ENCODE results near the gene AGPS.

AGPS gene

DNA sequence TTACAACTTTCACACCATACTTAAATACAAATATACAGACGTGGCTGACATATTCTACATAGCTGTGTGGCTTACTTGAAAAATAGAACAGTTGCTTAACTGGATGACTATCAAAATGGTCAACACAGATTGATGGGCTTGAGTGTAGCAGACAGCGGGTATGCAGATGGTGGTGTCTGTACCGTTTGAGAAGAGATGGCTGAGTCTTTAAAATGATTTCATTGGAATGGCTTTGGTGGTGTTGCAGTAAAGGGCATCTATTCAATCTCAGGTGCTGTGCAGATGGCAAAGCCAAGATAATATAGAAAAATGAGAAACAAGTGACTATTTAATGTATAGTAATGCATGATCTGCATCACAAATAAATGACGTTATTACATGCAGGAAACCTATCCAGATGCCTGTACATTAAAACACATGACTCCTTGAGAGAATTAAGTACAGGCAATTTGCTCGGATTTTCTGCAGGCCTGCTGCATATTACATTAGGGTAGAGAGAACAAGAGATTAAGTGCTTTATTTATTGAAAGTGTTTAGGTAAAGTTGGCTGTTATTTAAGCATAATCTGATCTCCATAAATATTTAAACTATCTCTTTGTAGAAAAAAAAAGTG lies 68.5 kb downstream of the AGPS start:
- peaks cover 5% of the 10 kb centered on the region for H3K36me3 ChIP-seq (ENCODE audit: insufficient read depth, low read length)

DNA sequence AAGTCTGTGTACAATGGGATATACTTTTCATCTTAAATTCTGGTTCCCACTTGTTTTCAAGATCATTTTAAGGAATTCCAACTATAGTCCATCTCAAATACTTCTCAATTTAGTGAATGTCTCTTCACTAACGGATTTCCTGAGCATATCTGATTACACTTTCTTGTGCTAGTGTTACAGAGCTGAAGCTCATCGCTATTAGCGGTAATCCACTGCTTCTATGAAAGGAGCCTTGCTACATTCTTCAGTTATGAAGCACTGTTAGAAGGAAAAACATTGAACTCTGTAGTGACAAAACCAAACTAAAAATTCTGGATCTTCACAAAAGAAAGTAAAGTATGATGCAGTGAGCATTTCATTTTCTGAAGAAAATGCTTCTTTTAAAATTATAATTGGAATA lies 72.0 kb downstream of the AGPS start:
- H3K36me3 ChIP-seq (ENCODE audit: insufficient read depth, low read length) = peaks cover 8% of the 10 kb centered on the region
- peaks cover 15% of the 10 kb centered on the region for H3K9me3 ChIP-seq (ENCODE audit: control insufficient read depth, insufficient read depth, low read length)
- no peaks in the 10 kb centered on the region for H3K4me1 ChIP-seq (ENCODE audit: insufficient read depth, low read length)

More for the DNA sequence above, 68.5 kb downstream of the AGPS start:
- H3K4me1 ChIP-seq (ENCODE audit: insufficient read depth, low read length) = no peaks in the 10 kb centered on the region
- H3K9me3 ChIP-seq (ENCODE audit: control insufficient read depth, insufficient read depth, low read length) = peaks cover 15% of the 10 kb centered on the region
- H3K9ac ChIP-seq (ENCODE audit: low read depth, low read length) = no peak overlapping the region

DNA sequence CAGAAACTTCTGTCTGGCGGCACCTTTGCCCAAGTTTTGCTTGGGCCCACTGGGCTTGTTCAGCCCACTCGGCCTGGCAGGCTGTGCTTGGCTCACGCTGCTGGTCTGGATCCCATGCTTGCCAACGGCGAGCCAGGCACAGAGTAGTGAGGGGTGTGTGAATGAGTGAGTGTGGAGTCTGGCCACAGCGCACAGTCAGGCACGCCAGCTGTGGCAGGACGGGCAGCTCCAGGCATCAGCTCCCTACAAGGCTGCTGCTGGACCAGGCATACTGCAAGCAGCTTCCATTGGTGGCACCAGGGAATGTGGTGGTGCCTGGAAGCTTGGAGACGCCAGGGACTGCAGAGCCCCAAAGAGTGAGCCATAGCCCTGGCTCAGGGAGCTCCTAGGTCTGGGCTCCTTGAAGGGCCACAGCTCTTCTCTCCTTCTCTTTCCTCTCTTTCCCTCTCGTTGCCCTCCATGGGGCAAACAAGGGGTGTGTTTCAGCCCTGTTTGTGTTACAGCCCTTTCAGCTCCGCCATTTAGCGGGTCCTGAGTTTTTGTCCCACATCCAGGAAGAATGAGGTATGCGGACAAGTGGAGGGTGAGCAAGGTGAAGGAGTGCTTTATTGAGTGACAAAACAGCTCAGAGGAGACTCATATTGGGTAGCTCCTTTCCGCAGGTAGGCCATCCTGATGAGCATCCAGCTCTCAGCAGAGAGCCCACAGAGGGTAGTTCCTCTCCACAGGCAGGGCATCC lies 73.0 kb downstream of the AGPS start:
- no peak overlapping the region for H3K9ac ChIP-seq (ENCODE audit: low read depth, low read length)
- no peaks in the 10 kb centered on the region for H3K4me1 ChIP-seq (ENCODE audit: insufficient read depth, low read length)
- peaks cover 19% of the 10 kb centered on the region for H3K9me3 ChIP-seq (ENCODE audit: control insufficient read depth, insufficient read depth, low read length)
- H3K36me3 ChIP-seq (ENCODE audit: insufficient read depth, low read length) = peaks cover 8% of the 10 kb centered on the region

More for the DNA sequence above, 72.0 kb downstream of the AGPS start:
- no peak overlapping the region for H3K9ac ChIP-seq (ENCODE audit: low read depth, low read length)

DNA sequence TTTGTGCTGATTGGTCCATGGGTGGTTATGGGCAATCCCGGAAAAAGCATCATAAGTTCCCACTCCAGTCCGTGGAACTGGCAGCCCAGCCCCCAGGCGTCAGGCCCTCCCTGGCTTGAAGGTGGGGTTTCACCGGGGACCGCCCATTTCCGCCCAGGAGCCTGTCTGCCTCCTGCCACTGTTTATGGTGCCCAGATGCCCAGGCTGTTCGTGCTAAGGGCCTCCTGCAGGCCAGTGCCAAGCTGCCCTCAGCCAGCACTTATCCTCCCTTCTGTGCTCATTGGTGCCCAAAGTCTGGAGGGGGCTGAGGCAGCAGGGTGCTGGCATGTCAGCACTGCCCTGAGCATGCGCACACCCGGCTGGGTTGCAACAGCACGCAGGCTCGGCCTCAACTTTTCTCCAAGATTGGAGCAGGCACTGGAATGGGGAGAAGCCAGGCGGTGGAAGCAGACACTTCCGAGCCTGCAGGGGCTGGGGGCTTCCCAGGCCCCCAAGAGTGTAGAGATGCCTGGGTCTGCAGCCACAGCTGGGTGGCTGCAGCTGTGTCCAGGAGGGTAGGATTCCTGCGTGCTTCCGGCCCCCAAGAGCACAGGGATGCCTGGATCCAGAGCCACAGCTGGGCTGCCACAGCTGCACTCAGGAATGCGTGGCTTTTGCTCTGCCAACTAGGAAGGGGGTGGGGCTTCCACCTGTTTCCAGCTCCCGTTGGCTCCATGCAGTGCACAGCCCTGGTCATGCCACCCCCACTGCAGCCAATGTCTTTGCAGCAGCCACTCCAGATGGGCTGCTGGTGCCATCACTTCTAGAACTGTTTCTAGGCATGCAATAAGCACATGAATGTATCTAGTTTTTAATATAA lies 74.0 kb downstream of the AGPS start:
- H3K36me3 ChIP-seq (ENCODE audit: insufficient read depth, low read length) = peaks cover 5% of the 10 kb centered on the region
- H3K4me1 ChIP-seq (ENCODE audit: insufficient read depth, low read length) = no peaks in the 10 kb centered on the region
- H3K9me3 ChIP-seq (ENCODE audit: control insufficient read depth, insufficient read depth, low read length) = peaks cover 22% of the 10 kb centered on the region
- H3K9ac ChIP-seq (ENCODE audit: low read depth, low read length) = no peak overlapping the region

DNA sequence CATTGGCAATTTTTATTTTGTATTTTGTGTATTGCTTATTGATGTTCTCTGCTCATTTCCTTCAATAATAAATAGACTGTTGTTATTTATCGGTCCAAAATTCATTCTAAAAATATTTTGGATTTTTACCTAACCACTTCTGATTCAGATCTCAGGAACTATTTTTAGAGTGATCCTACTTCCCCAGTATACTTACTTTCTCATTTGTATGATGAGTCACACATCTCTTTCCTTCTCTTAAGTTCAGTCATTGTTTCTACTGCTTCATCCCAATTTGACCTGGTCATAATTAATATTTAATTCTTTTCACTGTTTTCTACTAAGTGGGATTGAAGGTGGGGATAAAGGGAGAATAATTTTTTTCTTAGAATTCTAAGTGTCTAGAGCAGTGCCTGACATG lies 75.1 kb downstream of the AGPS start:
- H3K4me1 ChIP-seq (ENCODE audit: insufficient read depth, low read length) = no peaks in the 10 kb centered on the region
- H3K36me3 ChIP-seq (ENCODE audit: insufficient read depth, low read length) = peaks cover 5% of the 10 kb centered on the region
- peaks cover 22% of the 10 kb centered on the region for H3K9me3 ChIP-seq (ENCODE audit: control insufficient read depth, insufficient read depth, low read length)

DNA sequence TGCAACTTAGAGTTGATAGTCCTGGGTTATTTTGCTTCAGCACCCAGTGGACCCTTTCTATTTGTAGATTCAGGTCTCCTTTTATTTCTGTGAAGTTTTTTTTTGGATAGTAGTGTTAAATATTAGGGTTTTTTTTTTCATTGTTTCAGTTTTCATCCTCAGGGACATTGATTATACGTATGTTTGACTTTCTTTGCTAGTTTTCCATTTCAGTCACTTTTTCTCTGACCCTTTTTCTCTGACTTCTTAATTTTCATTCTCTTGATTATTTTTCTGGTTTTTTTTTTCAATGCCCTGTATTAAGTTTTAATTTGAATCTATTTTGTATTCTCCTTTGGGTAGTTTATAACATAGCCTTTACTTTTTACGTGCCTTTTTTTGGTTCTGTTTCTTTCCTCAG lies 79.4 kb downstream of the AGPS start:
- Histone ChIP-seq H3K9me3 (ENCODE audit: control insufficient read depth, insufficient read depth, low read length) (peaks cover 9% of the 10 kb centered on the region), H3K4me1 (ENCODE audit: insufficient read depth, low read length) (no peaks in the 10 kb centered on the region), H3K36me3 (ENCODE audit: insufficient read depth, low read length) (no peaks in the 10 kb centered on the region), H3K9ac (ENCODE audit: low read depth, low read length) (no peak overlapping the region)

More for the DNA sequence above, 75.1 kb downstream of the AGPS start:
- no peak overlapping the region for H3K9ac ChIP-seq (ENCODE audit: low read depth, low read length)

DNA sequence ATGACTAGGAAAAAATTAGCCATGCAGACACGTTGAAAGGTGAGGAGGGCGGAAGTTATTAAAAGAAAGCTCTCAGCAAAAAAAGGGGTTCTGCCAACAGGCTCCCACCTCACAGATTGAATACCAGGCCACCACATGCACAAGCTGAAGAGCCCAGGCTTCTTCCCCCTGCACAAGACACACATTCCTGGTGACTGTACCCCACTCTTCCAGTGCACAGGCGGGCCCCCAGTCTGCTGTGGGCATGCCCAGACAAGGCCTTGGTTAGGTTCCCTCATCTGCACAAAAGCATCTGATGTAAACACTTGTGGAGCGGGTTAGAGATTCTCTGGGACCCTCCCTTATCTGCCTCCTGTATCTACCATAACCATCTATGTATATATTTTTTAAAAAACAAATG lies 81.7 kb downstream of the AGPS start:
- H3K9me3 ChIP-seq (ENCODE audit: control insufficient read depth, insufficient read depth, low read length) = peaks cover 9% of the 10 kb centered on the region
- H3K4me1 ChIP-seq (ENCODE audit: insufficient read depth, low read length) = no peaks in the 10 kb centered on the region
- no peaks in the 10 kb centered on the region for H3K36me3 ChIP-seq (ENCODE audit: insufficient read depth, low read length)
- no peak overlapping the region for H3K9ac ChIP-seq (ENCODE audit: low read depth, low read length)

DNA sequence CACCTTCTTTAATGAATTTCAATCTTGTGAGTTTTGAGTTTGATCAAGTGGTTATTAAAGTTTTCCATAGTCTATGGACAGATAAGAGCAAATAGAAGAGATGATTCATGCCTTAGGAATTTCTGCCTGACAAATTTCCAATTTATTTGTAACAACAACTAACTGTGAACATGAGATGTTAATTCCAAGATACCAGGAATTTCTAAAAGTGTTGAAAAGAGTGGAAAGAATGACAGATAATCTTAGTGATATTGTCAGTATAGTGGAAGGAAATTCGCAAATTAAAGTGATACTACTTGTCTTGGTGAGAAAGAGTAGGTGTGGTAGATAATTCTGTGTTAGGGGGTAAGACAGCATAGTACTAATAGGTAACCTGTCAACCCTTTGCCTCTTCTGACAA lies 82.4 kb downstream of the AGPS start:
- H3K9ac ChIP-seq (ENCODE audit: low read depth, low read length) = no peak overlapping the region
- no peaks in the 10 kb centered on the region for H3K4me1 ChIP-seq (ENCODE audit: insufficient read depth, low read length)
- peaks cover 6% of the 10 kb centered on the region for H3K9me3 ChIP-seq (ENCODE audit: control insufficient read depth, insufficient read depth, low read length)
- no peaks in the 10 kb centered on the region for H3K36me3 ChIP-seq (ENCODE audit: insufficient read depth, low read length)

DNA sequence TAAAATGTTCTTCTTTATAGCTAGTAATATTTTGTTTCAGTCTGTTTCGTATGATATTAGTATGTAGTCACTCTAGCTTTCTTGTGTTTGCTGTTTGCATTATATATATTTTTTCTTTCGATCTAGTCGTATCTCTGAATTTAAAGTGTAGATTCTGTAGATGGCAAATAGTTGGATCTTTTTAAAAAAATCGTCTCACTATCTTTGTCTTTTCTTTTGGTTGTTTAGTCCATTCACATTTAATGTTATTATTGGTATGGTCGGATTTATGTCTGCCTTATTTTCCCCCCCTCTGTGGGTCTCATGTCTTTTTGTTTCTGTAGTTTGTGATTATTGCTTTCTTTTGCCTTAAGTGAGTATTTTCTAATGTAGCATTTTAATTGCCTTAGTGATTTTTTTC lies 84.3 kb downstream of the AGPS start:
- Histone ChIP-seq H3K9me3 (ENCODE audit: control insufficient read depth, insufficient read depth, low read length) (peaks cover under 1% of the 10 kb centered on the region), H3K9ac (ENCODE audit: low read depth, low read length) (no peak overlapping the region), H3K36me3 (ENCODE audit: insufficient read depth, low read length) (no peaks in the 10 kb centered on the region), H3K4me1 (ENCODE audit: insufficient read depth, low read length) (no peaks in the 10 kb centered on the region)

DNA sequence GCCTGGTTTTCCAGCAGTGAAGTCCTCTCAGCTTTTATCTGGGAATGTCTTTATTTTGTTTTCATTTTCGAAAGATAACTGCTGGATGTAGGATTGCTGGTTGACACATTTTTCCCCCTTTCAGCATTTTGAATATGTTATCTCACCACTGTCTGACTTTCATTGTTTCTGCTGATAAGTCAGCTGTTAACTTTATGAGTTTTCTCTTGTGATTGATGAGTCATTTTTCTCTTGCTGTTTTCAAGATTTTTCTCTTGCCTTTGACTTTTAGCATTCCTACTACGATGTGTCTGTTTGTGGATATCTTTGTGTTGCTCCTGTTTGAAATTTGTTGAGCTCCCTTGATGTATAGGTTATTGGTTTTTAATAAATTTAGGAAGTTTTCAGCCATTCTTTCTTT lies 85.5 kb downstream of the AGPS start:
- H3K4me1 ChIP-seq (ENCODE audit: insufficient read depth, low read length) = no peaks in the 10 kb centered on the region
- H3K36me3 ChIP-seq (ENCODE audit: insufficient read depth, low read length) = no peaks in the 10 kb centered on the region
- H3K9ac ChIP-seq (ENCODE audit: low read depth, low read length) = no peak overlapping the region
- H3K9me3 ChIP-seq (ENCODE audit: control insufficient read depth, insufficient read depth, low read length) = no peaks in the 10 kb centered on the region

DNA sequence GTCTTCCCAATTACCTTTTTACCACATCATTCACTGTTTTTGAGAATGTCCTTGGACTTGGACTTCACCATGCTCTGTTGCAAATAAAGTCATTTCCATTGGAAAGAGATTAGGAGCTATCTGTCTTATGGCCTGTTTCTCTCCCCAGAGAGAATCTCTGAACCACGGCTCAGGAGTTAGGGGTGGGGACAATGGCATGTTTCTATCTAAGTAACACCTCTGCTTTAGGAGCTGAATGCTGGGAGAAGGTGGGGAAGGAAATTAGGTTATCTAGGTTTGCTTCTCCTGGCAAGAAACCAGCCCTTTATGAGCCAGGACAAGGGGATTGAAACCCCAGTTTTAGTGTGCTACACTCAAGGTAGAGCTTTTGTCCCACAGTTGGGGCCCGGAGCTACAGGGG lies 86.3 kb downstream of the AGPS start:
- Histone ChIP-seq H3K4me1 (ENCODE audit: insufficient read depth, low read length) (no peaks in the 10 kb centered on the region), H3K9me3 (ENCODE audit: control insufficient read depth, insufficient read depth, low read length) (no peaks in the 10 kb centered on the region), H3K9ac (ENCODE audit: low read depth, low read length) (no peak overlapping the region), H3K36me3 (ENCODE audit: insufficient read depth, low read length) (no peaks in the 10 kb centered on the region)

DNA sequence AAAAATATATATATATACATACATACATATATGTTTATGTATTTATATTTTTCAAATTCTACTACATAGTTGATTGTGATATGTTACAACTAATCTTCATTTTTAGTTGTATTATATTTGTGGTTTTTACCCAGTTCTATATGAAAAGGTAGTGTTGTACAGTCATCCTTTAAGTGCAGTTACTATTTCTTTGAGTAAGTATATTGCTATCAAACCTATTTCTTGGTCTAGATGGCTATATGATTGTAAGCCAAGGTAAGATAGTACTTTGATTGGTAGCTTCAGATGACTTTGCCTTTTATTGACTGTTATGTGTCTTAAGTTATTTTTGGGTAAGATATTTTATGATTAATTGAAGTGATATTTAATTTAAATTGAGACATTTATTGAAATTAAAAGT lies 89.6 kb downstream of the AGPS start:
- H3K9me3 ChIP-seq (ENCODE audit: control insufficient read depth, insufficient read depth, low read length) = no peaks in the 10 kb centered on the region
- no peaks in the 10 kb centered on the region for H3K36me3 ChIP-seq (ENCODE audit: insufficient read depth, low read length)
- H3K9ac ChIP-seq (ENCODE audit: low read depth, low read length) = no peak overlapping the region
- H3K4me1 ChIP-seq (ENCODE audit: insufficient read depth, low read length) = no peaks in the 10 kb centered on the region

DNA sequence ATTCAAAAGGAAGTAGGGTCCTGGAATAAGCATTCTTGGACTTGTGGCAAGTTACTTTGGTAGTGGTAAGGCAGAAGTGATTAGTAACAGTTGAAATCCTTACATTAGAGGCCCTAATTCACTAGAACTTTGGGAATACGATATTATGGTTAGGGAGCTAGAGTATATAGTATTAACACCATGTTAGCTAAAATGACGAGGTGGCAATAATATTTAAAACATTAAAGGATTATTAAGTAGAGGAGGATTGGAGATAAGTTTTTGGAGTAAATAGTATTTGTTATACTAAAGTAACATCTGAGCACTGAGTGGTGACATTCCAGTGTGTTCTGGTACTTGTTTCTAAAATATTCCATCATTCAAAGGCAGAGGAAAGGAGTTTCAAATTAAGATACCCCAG lies 91.0 kb downstream of the AGPS start:
- H3K9ac ChIP-seq (ENCODE audit: low read depth, low read length) = no peak overlapping the region
- H3K4me1 ChIP-seq (ENCODE audit: insufficient read depth, low read length) = no peaks in the 10 kb centered on the region
- no peaks in the 10 kb centered on the region for H3K9me3 ChIP-seq (ENCODE audit: control insufficient read depth, insufficient read depth, low read length)
- no peaks in the 10 kb centered on the region for H3K36me3 ChIP-seq (ENCODE audit: insufficient read depth, low read length)

DNA sequence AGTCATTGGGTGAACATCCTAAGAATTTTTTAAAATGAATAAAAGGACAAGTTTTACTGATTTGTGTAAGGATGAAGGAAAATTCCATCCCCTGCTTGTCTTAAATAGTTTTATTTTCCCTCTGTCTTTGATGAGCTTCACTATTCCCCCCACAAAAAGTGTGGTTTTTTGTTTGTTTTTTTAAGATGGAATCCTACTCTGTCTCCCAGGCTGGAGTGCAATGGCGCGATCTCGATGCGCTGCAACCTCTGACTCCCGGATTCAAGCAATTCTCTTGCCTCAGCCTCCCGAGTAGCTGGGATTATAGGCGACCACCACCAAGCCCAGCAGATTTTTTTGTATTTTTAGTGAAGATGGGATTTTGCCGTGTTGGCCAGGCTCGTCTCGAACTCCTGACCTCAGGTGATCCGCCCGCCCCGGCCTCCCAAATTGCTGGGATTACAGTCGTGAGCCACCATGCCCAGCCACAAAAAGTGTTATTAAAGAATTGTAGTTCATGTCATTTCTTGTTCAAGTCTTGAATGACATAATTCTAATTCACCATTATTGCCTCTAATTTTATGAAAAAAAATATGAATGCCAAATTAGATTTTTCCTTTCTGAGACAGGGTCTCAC lies 91.7 kb downstream of the AGPS start:
- H3K4me1 ChIP-seq (ENCODE audit: insufficient read depth, low read length) = no peaks in the 10 kb centered on the region

More for the DNA sequence above, 91.7 kb downstream of the AGPS start:
- H3K9ac ChIP-seq (ENCODE audit: low read depth, low read length) = no peak overlapping the region
- no peaks in the 10 kb centered on the region for H3K36me3 ChIP-seq (ENCODE audit: insufficient read depth, low read length)
- no peaks in the 10 kb centered on the region for H3K9me3 ChIP-seq (ENCODE audit: control insufficient read depth, insufficient read depth, low read length)
